ENCODE results near the gene RGL1.

RGL1 gene

DNA sequence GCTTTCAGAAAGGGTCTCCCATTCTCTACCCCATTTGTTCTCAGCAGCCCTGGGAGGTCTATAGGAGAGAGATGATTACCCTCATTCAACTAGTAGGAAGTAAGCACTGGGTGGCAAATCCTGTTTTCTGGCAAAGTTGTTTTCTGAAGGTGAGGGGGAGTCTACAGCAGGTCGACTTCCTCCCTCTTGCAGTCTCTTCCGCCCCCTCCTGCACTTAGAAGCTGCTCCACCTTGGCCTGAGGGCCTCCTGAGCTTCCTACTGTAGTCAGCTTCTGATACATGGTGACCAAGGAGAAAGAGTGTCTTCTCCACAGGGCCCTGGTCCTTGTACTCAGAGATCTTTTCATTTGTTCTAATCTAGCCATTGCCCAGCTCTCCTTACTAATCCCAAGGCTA is 93.1 kb downstream of the RGL1 start:
- no peak for TF ChIP-seq POLR2A (IDR thresholded peaks at IDR 0.05; ENCODE audit: low read depth, low read length)
- DNase-seq (ENCODE audit: insufficient read length) (no peak), FAIRE-seq (no peak)

DNA sequence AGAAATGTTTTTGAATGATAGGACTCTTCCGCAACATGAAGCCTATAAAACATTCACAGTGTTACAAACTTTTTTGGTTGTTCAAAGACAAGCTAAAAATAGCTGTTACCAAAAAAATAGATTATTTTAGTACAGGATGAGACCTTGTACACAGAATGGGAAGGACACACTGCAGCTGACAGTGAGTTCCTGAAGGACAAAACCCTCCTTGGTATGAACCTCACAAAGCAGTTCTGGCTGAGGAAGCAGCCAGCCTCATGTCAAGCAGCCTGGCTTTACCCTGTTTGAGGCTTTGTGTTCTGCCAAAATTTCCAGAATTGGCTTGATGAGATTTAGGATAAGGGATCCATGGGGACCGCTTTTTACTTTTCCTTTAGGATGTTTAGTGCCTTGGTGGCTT is 93.7 kb downstream of the RGL1 start:
- FAIRE-seq (no peak), DNase-seq (ENCODE audit: insufficient read length) (no peak)
- TF ChIP-seq POLR2AphosphoS5 (IDR thresholded peaks at IDR 0.05; ENCODE audit: low read depth, low read length) (no peak), POLR2A (IDR thresholded peaks at IDR 0.05; ENCODE audit: low read depth, low read length) (no peak), TAF1 (IDR thresholded peaks at IDR 0.05; ENCODE audit: borderline replicate concordance, low read depth, low read length) (no peak)

DNA sequence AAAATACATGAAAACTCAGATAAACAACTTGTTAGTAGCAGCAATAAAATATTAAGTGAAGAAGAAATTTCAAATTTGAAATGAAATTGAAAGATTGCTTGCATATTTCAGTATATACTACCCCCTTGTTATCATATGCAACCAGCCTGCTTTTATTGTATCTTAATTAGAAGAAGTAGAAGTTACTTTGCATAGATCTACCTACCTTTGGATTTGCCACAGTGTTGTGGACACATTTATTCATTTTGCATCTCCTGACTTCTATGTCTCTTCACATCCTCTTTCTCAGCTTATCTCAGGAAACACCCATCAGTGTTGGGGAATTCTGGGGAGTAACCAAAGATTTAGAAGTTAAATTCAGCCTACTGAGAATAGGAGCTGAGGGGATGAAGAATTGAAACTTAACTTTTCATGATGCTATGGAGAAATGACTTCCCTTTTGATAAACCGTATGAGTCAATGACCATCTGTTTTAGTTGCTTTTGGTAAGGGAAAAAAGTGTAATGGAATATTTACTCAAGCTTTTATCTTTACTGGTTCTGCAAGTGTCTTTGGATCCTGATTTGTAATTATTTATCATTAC is 96.9 kb downstream of the RGL1 start:
- DNase-seq (ENCODE audit: insufficient read length) (no peak), FAIRE-seq (peak; percentile 24)
- TF ChIP-seq POLR2A (IDR thresholded peaks at IDR 0.05; ENCODE audit: low read depth, low read length) (no peak), POLR2AphosphoS5 (IDR thresholded peaks at IDR 0.05; ENCODE audit: low read depth, low read length) (no peak), TAF1 (IDR thresholded peaks at IDR 0.05; ENCODE audit: borderline replicate concordance, low read depth, low read length) (no peak)

DNA sequence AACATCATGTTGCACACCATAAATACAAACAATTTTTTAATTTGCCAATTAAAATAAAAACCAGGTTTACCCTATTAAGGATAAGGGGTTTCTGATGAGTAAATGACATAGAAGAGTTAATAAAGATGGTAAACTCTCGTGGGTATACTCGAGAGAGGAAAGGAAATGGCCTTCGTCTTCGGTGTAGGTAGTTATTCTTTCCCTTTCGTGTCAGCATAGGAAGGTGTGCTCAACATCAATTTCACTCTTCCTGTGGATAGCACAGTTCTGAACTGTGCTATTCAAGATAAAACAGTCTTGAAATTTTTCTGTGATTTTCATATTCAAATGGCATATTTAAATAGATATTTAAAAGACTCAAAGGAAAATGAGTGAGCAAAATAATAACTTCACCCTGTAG is 98.2 kb downstream of the RGL1 start:
- FAIRE-seq (no peak), DNase-seq (ENCODE audit: insufficient read length) (no peak)
- TF ChIP-seq POLR2AphosphoS5 (IDR thresholded peaks at IDR 0.05; ENCODE audit: low read depth, low read length) (no peak), TAF1 (IDR thresholded peaks at IDR 0.05; ENCODE audit: borderline replicate concordance, low read depth, low read length) (no peak), POLR2A (IDR thresholded peaks at IDR 0.05; ENCODE audit: low read depth, low read length) (no peak)

DNA sequence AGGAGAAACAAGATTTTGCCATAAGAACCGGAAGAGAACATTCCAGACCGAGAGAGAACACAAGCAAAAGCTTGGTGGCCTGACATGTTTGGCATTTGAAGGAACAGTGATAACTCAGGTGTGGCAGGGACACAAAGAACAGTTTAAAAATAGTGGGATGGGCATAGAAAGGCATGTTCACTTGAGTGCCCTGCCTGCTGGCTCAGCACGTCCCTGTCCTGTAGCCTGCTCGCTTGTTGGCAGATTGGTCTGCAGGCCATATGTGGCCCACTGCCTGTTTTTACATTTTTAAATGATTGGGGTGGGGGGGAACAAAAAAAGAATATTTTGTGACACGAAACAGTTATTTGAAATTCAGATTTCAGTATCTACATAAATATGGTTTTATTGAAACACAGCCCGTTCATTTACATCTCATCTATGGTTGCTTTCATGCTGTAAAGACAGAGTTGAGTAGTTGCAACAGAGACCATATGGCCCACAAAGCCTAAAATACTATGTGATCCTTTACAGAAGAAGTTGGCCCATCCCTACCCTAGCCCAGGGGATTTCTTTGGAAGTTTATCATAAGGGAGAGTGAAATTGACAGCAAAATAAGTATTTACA is 100.7 kb downstream of the RGL1 start:
- no peak for DNase-seq (ENCODE audit: insufficient read length)
- TF ChIP-seq POLR2A (IDR thresholded peaks at IDR 0.05; ENCODE audit: low read depth, low read length) (no peak), POLR2AphosphoS5 (IDR thresholded peaks at IDR 0.05; ENCODE audit: low read depth, low read length) (no peak)
- FAIRE-seq: no peak

DNA sequence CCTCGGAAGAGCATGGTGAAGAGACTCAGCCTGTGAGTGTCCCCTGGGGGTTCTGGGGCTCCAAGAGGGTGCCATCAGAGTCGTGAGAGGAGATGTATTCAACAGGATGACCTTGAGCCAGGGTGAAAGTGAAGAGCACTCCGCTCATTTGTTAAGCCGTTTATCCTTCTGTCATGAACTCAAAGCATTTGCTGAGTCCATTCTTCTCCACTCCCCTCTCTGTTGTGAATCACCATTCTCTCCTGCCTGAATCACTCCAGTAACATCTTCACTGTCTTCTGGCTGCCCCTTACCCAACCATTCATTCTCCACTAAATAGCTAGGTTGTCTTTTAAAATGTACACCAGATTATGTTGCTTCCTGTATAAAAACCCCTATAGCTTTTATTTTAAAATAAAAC is 102.2 kb downstream of the RGL1 start:
- no peak for TF ChIP-seq POLR2A (IDR thresholded peaks at IDR 0.05; ENCODE audit: low read depth, low read length)
- TF ChIP-seq POLR2AphosphoS5 (IDR thresholded peaks at IDR 0.05; ENCODE audit: low read depth, low read length): no peak
- no peak for TF ChIP-seq TAF1 (IDR thresholded peaks at IDR 0.05; ENCODE audit: borderline replicate concordance, low read depth, low read length)
- no peak for FAIRE-seq
- DNase-seq (ENCODE audit: insufficient read length): no peak

DNA sequence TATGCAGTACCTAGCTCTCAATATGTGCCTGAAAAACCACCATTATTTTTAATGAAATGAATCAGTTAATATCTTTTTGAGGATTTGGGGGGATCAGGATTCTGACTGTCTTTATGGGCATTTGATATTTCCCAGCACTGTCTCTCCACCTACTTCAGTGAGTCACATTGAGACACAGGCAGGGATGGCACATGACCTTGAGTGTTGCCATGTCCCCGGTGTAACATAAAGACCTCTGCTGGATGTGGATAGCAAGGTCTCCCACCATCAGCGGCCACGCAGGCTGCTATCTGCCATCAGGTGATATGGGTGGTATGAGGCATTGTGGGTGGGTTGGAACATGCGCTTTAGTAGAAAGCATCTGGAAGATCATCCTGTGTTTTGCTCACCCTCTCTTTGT is 103.2 kb downstream of the RGL1 start:
- FAIRE-seq (no peak), DNase-seq (ENCODE audit: insufficient read length) (no peak)
- TF ChIP-seq POLR2AphosphoS5 (IDR thresholded peaks at IDR 0.05; ENCODE audit: low read depth, low read length) (no peak), POLR2A (IDR thresholded peaks at IDR 0.05; ENCODE audit: low read depth, low read length) (no peak), TAF1 (IDR thresholded peaks at IDR 0.05; ENCODE audit: borderline replicate concordance, low read depth, low read length) (no peak)

DNA sequence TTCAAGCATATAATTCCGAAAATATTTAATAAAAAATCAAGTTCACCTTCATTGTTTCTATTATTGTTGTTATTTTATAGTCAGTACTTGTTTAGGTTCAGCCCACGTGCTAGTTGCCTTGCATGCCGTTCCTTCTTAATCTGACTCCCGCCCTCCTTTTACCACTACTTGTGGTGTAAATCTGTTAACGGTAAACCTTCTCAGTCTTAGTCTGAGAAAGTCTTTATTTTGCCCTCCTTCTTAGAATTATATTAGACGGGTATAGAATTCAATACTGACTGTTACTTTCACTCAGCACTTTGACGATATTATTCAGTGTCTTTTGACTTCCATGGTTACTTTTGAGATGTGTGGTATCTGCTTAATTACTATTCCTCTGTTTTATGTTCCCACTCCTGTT is 104.8 kb downstream of the RGL1 start:
- FAIRE-seq (peak; percentile 33), DNase-seq (ENCODE audit: insufficient read length) (no peak)
- TF ChIP-seq POLR2AphosphoS5 (IDR thresholded peaks at IDR 0.05; ENCODE audit: low read depth, low read length): no peak
- no peak for TF ChIP-seq POLR2A (IDR thresholded peaks at IDR 0.05; ENCODE audit: low read depth, low read length)
- TF ChIP-seq TAF1 (IDR thresholded peaks at IDR 0.05; ENCODE audit: borderline replicate concordance, low read depth, low read length): no peak

GRCh38 chr1:183910845-183911244 is 105.9 kb downstream of the RGL1 start:
- peak; percentile 42 for FAIRE-seq
- no peak for TF ChIP-seq POLR2AphosphoS5 (IDR thresholded peaks at IDR 0.05; ENCODE audit: low read depth, low read length)
- no peak for TF ChIP-seq POLR2A (IDR thresholded peaks at IDR 0.05; ENCODE audit: low read depth, low read length)
- TF ChIP-seq TAF1 (IDR thresholded peaks at IDR 0.05; ENCODE audit: borderline replicate concordance, low read depth, low read length): no peak
- no peak for DNase-seq (ENCODE audit: insufficient read length)

GRCh38 chr1:183911285-183911684 is 106.4 kb downstream of the RGL1 start:
- TF ChIP-seq POLR2A (IDR thresholded peaks at IDR 0.05; ENCODE audit: low read depth, low read length) (0 out of 2 replicates have a peak, but pooled peaks have one; percentile 23), POLR2AphosphoS5 (IDR thresholded peaks at IDR 0.05; ENCODE audit: low read depth, low read length) (no peak)
- FAIRE-seq (peak; percentile 91), DNase-seq (ENCODE audit: insufficient read length) (peak; percentile 43)

DNA sequence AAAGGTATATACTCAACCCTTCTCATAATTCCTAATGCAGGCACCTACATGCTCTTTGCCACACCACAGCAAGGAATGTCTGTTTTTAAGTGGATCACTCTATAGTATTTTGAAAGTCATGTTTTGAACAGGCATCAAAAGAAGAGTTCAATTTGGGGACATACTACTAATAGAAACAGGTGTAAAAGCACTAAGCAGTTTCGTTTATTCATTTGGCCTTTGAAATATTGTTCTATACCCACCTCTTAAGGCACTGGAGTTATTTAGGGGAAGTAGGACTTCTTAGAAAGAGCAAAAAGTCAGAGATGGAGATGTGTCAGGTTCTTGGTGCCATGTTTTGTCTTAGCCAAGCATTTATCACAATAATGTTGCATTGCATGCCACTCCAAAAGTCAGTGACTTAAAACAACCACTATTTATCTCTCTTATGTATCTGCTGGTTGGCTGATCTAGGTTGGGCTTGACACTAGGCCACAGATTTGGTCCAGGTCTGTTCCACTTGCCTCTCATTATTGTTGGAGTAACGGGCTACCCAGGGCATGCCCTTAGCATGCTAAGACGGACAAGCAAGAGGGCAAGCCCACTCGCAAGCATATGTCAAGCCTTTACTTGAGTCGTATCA is 107.5 kb downstream of the RGL1 start:
- TF ChIP-seq POLR2AphosphoS5 (IDR thresholded peaks at IDR 0.05; ENCODE audit: low read depth, low read length) (no peak), POLR2A (IDR thresholded peaks at IDR 0.05; ENCODE audit: low read depth, low read length) (no peak; the same call in 1 of the 2 replicates), TAF1 (IDR thresholded peaks at IDR 0.05; ENCODE audit: borderline replicate concordance, low read depth, low read length) (no peak)
- FAIRE-seq (peak; percentile 83), DNase-seq (ENCODE audit: insufficient read length) (no peak)

- no peak for FAIRE-seq
- DNase-seq (ENCODE audit: insufficient read length): no peak
- TF ChIP-seq TAF1 (IDR thresholded peaks at IDR 0.05; ENCODE audit: borderline replicate concordance, low read depth, low read length): no peak
- no peak for TF ChIP-seq POLR2A (IDR thresholded peaks at IDR 0.05; ENCODE audit: low read depth, low read length)
- no peak for TF ChIP-seq POLR2AphosphoS5 (IDR thresholded peaks at IDR 0.05; ENCODE audit: low read depth, low read length)
These were observed 108.7 kb downstream of the RGL1 start for GRCh38 chr1:183913567-183913993.
